ENCODE results near the gene PTPN20. TPM values are rescaled to one million over a fixed set of nuclear protein-coding genes. Genes with fewer than 3 reads are reported as not detected.

Gene PTPN20
- total RNA-seq, 2 donors from 2014 or later, result 2.5 to 10.2 TPM

- H3K4me1 ChIP-seq (replicated peaks), result no peaks in the 10 kb centered on the region
- no peak for DNase-seq (ENCODE audit: low spot score)
- H3K27ac ChIP-seq, result no peak overlapping the region
- intact Hi-C loops (cut with DNase I), result no loop called here
- H3K36me3 ChIP-seq, result no peaks in the 10 kb centered on the region
- H3K27me3 ChIP-seq (replicated peaks; ENCODE audit: insufficient read depth), result no peaks in the 10 kb centered on the region
- TF ChIP-seq POLR2A (IDR thresholded peaks at IDR 0.05) (no peak), POLR2AphosphoS5 (IDR thresholded peaks at IDR 0.05) (no peak), CTCF (IDR thresholded peaks at IDR 0.05) (no peak)
- no peaks in the 10 kb centered on the region for H3K9me3 ChIP-seq
- H3K4me3 ChIP-seq, result no peak overlapping the region
- 84% methylated on average over 7 of the region's 7 CpGs for WGBS
These were observed 120.8 kb downstream of the PTPN20 start for GRCh38 chr10:47031901-47032465.

- Histone ChIP-seq H3K4me3 (no peak overlapping the region), H3K4me1 (replicated peaks) (no peaks in the 10 kb centered on the region), H3K36me3 (no peaks in the 10 kb centered on the region), H3K9me3 (no peaks in the 10 kb centered on the region), H3K27ac (no peak overlapping the region), H3K27me3 (replicated peaks; ENCODE audit: insufficient read depth) (no peaks in the 10 kb centered on the region)
- intact Hi-C loops (cut with DNase I), result no loop called here
- no peak for TF ChIP-seq CTCF (IDR thresholded peaks at IDR 0.05)
- TF ChIP-seq POLR2A (IDR thresholded peaks at IDR 0.05), result no peak
- no peak for TF ChIP-seq POLR2AphosphoS5 (IDR thresholded peaks at IDR 0.05)
- WGBS, result 88% methylated on average over 5 of the region's 5 CpGs
- no peak for DNase-seq (ENCODE audit: low spot score)
These were observed 121.9 kb downstream of the PTPN20 start for GRCh38 chr10:47033081-47033480.

GRCh38 chr10:47033541-47034270 is 122.5 kb downstream of the PTPN20 start:
- Histone ChIP-seq H3K4me3 (no peak overlapping the region), H3K9me3 (no peaks in the 10 kb centered on the region), H3K36me3 (no peaks in the 10 kb centered on the region), H3K4me1 (replicated peaks) (no peaks in the 10 kb centered on the region), H3K27me3 (replicated peaks; ENCODE audit: insufficient read depth) (no peaks in the 10 kb centered on the region), H3K27ac (no peak overlapping the region)
- intact Hi-C loops (cut with DNase I), result no loop called here
- 94% methylated on average over 13 of the region's 13 CpGs for WGBS
- TF ChIP-seq POLR2AphosphoS5 (IDR thresholded peaks at IDR 0.05) (no peak), CTCF (IDR thresholded peaks at IDR 0.05) (no peak), POLR2A (IDR thresholded peaks at IDR 0.05) (no peak)
- DNase-seq (ENCODE audit: low spot score), result no peak

GRCh38 chr10:47034441-47035051 is 123.3 kb downstream of the PTPN20 start:
- intact Hi-C loops (cut with DNase I), result no loop called here
- Histone ChIP-seq H3K9me3 (no peaks in the 10 kb centered on the region), H3K4me1 (replicated peaks) (no peaks in the 10 kb centered on the region), H3K36me3 (no peaks in the 10 kb centered on the region), H3K27ac (no peak overlapping the region), H3K27me3 (replicated peaks; ENCODE audit: insufficient read depth) (no peaks in the 10 kb centered on the region), H3K4me3 (no peak overlapping the region)
- no peak for DNase-seq (ENCODE audit: low spot score)
- 71% methylated on average over 9 of the region's 9 CpGs for WGBS
- TF ChIP-seq CTCF (IDR thresholded peaks at IDR 0.05) (no peak), POLR2AphosphoS5 (IDR thresholded peaks at IDR 0.05) (no peak), POLR2A (IDR thresholded peaks at IDR 0.05) (no peak)

All from prostate gland (tissue), 2 donors.